GM04503 (cell line): ENCODE data around the gene YARS1.
A peak's percentile ranks its signal among the peaks of the same experiment; 100 is the strongest.
"Not testable (repeated sequence)": the region's sequence is repeated elsewhere in the genome, so short reads cannot be mapped to it uniquely, and the experiment has no call there.

Source experiments
- DNase-seq: peaks from one replicate; pipeline ENCODE4 v3.0.0-alpha.2; 2012; ENCODE audit warnings: low read depth

YARS1 gene

DNA sequence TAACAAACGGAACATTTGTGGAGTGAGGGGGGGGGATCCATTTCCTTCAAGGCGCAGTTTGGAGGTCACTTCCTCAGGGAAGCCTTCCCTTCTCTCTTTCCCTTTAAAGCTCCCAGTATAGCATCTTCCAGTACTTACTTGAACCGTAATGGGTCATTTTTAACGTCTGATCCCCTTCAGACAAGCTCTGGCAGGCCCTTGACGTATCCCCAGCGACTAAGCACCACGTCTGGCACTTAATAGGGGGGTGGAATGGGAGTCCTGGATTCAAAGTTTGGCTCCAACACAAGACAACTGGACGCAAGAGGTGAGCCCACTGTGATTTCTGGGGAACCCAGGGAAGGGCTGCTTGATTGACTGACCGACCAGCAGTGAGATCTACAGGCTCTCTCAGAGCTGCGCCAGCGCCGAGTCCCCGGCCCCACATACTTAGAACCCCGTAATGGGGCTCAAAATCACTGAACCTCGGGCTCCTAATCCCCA lies 441 bp downstream of the YARS1 start:
- DNase-seq = no peak

DNA sequence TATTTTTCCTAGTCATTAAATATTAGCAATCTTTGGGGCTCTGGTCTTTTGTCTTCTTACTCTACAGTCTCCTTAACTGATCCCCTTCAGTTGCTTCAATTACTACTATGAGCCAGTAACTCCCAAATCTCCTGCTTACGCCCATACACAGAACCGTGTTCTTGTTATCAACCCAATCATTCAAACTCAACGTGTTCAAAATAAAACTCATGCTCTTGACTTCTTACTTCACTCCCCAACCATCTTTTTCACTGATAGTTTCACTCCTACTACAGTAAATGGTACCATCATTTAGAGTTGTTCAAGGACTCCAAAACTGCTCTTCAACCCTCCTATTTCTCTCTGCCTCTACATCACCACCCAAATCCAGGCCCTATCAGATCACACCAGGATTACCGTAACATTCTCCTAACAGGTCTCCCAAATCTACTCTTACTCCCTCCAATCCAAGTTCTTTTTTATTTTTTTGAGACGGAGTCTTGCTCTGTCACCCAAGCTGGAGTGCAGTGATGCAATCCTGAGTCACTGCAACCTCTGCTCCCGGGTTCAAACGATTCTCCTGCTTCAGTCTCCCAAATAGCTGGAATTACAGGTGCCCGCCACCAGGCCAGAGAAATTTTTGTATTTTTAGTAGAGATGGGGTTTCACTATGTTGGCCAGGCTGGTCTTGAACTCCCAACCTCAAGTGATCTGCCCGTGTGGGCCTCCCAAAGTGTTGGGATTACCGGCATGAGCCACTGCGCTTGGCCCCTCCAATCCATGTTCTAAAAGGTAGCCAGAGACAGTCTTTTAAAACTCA lies 3.0 kb downstream of the YARS1 start:
- DNase-seq = no peak

DNA sequence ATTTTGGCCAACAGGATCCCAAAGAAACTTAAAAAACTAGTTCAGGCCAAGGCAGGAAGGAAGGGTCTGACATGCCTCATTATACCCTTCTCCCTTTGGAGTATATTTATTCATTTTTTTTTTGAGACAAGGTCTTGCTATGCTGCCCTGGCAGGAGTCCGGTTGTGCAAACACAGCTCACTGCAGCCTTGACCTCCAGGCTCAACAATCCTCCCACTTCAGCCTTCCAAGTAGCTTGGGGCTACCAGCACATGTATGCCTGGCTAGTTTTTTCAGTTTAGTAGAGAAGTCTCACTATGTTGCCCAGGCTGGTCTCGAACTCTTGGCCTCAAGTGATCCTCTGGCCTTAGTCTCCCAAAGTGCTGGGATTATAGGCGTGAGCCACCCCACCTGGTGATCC lies 5.2 kb downstream of the YARS1 start:
- DNase-seq = no peak

DNA sequence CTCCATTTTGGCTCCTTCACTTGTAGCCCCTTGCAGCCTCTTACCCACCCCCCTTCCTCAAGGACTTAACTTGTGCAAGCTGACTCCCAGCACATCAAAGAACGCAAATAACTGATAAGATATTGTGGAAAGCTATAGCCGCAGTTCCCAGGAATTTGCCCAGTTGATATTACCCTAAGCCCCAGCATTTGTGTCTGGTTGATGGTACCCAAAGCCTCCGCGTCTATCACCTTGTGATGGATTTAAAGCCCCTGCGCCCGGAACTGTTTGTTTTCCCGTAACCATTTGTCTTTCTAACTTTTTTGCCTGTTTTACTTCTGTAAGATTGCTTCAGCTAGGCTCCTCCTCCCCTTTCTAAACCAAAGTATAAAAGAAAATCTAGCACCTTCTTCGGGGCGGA lies 5.9 kb downstream of the YARS1 start:
- no peak for DNase-seq

DNA sequence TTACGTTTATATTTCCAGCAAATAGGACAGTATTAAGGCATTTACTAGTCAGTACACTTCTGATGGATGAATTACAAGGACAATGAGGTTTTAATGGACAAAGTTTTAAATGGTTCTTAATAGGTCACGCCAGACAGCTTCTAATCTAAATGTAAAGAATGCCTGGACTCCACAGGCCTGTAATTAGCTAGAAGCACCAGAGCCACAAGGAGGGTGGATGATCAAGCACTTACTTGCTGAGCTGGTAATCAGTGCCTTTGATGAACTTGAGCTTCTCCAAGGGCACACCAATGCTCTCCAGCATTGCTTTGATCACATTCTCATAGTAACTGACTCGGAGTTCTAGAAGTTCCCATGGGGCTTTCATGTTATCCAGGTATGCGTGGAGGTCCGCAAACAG lies 6.8 kb downstream of the YARS1 start:
- no peak for DNase-seq

DNA sequence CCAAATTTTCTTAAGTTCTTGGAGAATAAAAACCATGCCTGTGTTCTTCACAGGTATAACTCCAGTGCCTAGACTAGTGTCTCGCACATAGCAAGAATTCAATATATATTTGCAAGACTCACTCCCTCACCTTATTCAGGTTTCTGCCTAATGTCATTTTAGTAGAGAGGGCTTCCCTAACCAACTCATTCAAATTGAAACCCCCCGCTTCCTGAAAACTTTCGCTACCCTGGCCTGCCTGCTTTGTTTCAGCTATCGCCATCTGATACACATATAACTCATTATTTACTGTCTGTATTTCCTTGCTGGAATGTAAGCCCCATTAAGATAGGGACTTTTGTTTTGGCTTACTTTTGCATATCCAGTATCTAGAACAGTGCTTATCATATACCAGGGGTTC lies 8.6 kb downstream of the YARS1 start:
- DNase-seq = no peak

DNA sequence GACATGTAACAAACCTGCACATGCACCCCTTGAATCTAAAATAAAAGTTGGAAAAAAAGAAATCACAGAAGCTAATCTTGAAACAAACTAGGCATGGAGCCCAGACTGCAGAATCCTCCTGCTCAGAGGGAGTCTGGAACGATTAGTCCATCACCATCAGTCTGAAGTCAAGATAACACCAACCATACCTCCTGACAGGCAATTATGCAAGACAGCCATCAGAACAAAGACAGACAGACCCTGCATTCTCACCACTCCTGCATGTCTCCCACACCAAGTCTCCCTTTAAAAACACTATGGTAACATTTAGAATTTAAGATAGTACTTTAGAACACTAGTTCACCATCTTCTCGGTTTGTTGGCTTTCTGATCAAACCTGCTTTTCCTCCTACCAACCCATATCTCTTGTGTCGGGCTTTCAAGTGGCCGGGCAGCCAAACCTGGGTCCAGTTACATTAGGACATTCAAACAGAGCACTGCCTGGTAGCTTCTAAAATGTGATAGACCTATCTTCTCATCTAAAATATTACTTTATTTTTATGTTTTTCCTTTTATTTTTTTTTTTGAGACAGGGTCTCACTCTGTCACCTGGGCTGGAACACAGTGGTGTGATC lies 10.1 kb downstream of the YARS1 start:
- no peak for DNase-seq

DNA sequence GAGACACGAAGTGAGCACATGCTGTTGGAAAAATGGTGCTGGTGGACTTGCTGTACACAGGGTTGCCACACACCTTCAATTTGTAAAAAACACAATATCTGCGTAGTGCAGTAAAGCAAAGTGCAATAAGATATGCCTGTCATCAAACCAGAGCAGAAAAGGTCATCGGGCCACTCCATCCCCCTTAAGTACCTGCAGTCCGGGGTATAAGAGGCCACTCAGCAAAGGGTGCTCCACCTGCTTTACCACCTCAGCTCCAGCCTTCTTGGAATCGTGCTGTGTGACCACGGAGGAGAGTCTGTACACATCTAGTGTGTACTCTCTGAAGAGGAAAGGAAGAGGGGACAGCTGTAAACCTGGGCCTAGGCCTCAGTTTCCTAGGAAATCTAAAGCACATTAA lies 10.9 kb downstream of the YARS1 start:
- DNase-seq = no peak

DNA sequence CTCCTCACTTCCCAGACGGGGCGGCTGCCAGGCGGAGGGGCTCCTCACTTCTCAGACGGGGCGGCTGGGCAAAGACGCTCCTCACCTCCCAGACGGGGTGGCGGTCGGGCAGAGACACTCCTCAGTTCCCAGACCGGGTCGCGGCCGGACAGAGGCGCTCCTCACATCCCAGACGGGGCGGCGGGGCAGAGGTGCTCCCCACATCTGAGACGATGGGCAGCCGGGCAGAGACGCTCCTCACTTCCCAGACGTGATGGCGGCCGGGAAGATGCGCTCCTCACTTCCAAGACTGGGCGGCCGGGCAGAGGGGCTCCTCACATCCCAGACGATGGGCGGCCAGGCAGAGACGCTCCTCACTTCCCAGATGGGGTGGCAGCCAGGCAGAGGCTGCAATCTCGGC lies 12.7 kb downstream of the YARS1 start:
- DNase-seq = not testable (repeated sequence)

DNA sequence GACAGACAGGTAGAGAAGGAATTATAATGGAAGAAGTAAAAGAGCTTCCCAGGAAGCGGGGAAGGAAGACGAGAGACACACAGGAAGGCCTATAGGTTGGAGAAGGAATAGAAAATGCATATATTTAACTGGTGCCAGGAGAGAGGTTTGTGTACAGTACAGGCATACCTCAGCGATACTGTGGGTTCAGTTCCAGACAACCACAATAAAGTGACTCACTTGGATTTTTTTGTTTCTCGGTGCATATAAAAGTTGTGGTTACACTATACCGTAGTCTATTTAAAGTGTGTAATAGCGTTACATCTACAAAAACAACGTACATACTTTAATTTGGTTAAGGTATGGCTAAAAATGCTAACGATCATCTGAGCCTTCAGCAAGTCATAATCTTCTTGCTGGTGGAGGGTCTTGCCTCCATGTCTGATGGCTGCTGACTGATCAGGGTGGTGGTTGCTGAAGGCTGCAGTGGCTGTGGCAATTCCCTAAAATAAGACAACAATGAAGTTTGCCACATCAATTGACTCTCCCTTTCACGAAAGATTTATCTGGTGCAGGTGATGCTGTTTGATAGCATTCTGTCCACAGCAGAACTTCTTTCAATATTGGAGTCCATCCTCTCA lies 16.0 kb downstream of the YARS1 start:
- no peak for DNase-seq

DNA sequence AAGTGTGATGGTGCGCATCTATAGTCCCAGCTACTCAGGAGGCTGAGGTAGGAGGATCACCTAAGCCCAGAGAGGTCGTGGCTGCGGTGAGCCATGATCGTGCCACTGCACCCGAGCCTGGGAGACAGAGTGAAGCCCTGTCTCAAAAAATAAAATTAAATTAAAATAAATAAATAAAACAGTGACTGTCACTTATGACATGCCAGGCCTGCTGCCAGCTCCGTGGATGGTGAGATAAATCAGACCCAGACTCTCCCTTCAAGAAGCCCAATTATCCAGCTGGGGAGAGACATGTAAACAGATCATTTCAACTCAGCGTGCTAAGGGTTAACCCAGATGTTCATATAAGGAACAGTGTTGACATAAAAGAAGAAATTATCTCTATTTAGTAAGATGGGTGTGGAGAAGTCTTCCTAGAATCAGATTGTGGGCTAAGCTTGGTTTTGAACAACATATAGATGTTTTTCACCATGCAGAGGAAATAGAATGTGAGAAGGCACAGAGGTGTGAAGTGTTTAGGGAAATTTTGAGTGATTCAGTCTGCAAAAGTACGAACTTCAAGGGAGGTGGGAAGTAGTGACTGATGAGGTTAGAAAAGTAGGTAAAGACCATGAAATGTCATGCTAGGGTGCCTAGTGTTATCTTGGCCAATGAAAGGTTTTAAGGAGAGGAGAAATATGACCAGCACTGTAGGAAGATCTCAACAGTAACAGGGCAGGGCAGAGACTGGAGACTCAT lies 18.3 kb downstream of the YARS1 start:
- no peak for DNase-seq

DNA sequence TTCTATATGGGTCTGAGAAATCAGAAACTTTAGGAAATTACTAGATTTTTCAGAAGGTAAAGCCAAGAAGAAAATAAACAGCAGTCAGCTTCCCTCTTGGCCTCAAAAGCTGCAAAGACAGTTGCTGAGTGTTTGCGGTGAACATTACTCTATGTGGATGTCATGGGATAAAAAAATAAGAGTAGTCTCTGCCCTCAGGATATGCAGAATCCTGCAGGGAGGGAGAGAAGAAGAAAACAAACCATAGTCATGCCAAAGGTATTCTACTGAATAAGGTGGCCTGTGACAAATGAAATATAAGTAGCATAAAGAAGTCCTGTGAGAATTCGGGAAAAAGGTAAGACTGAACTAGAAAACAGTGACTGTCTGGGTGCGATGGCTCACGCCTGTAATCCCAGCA lies 19.0 kb downstream of the YARS1 start:
- no peak for DNase-seq

DNA sequence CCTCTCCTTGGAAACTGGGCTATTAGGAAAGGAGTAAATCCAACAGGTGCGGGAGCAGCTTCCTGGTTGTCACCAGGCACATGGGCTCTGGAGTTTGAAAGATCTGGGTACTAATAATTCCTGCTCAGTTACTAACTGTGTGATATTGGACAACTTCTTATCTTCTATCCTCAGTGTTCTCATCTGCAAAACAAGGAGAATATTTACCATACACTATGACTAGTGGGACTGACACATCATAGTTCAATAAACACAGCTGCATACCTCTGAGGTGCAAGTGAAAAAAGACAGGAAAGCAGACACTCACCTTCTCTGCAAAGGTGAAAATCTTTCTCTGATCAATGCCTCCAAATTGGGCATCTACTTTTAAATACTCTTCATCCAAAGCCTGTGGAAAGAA lies 19.7 kb downstream of the YARS1 start:
- no peak for DNase-seq

DNA sequence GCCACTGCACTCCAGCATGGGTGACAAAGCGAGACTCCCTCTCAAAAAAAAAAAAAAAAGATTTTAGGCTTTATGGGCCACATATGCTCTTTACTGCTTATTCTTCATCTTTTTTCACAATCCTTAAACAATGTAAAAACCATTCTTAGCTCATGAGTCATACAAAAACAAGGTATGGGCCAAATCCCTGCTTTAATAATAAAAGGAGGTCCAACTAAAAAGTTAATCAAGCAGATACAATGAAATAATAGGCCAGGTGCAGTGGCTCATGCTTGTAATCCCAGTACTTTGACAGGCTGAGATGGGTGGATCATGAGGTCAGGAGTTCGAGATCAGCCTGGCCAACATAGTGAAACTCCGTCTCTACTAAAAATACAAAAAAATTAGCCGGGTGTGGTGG lies 21.4 kb downstream of the YARS1 start:
- not testable (repeated sequence) for DNase-seq

DNA sequence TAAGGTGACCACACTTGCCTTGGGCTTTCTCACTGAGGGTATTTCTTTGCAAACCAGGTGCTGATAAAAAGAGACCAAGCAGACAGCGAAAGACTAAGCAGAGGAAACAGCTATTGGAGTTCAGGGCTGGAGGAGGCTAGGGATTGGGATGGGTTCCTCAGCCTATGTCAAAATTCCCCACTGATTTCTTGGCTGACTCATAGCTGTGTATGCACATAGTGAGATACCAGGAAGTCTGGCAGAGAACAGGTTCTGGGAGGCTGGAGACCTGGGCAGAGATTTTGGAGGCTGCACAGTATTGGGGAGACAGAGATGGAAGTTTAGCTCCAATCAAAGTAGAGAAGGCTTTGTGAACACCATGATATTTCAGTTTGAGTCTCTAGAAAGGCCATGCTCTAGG lies 25.3 kb downstream of the YARS1 start:
- no peak for DNase-seq

DNA sequence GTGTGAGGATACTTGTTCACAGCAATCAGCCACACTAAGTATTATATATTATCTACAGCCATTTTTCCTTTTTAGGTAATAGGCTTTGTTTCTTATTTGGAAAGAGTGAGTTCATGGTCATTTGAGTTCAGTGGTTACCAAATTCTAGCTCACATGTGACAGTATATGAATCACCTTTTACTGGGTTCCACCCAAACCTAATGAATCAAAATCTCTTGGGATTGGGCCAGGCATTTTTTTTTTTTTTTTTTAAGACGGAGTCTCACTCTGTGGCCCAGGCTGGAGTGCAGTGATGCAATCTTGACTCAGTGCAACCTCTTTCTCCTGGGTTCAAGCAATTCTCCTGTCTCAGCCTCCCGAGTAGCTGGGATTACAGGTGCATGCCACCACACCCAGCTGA lies 27.8 kb downstream of the YARS1 start:
- peak; percentile 70 for DNase-seq

DNA sequence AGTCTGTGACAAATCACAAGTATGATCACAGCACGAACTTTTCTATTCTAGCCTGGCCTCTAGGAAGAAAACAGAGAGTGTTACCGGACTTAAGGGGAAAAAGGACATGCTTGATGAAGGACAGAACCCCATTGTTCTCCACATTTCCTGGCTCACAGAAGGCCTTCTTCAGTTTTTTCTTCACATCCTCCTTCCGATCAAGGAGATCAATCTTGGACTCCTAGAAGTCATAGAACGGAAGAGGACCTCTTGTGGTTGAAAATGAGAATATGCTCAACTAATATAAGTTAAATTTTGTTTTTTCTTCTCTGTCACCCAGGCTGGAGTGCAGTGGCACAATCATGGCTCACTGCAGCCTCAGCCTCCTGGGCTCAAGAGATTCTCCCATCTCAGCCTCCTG lies 30.3 kb downstream of the YARS1 start:
- no peak for DNase-seq

DNA sequence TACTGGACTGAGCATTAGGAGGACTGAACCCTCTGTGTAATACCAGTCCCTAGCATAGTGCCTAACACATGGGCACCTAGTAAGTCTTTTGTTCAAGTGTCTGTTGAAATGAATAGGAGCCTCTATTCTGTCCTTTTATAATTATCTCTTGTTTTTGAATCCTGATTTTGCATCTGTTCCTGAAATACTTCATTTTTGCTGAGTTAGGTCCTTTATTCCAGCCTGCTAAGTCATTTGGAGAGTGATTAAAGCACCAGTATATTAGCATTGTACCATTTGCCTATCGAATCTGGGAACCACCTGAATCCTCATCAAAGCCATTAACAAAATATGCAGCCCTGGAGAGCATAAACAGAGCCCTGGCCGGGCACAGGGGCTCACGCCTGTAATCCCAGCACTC lies 32.3 kb downstream of the YARS1 start:
- DNase-seq = no peak

DNA sequence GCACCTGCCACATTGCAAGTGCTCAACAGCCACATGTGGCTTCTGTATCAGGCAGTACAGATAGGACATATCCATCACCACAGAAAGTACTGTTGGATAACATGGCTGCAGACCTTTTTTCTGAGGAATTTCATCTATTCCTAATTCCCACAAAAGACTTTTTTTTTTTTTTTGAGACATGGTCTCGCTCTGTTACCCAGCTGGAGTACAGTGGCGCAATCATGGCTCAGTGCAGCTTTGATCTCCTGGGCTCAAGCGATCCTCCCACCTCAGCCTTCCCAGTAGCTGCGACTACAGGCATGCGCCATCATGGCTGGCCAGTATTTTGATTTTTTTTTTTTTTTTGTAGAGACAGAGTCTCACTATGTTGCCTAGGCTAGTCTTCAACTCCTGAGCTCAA lies 33.3 kb downstream of the YARS1 start:
- no peak for DNase-seq

DNA sequence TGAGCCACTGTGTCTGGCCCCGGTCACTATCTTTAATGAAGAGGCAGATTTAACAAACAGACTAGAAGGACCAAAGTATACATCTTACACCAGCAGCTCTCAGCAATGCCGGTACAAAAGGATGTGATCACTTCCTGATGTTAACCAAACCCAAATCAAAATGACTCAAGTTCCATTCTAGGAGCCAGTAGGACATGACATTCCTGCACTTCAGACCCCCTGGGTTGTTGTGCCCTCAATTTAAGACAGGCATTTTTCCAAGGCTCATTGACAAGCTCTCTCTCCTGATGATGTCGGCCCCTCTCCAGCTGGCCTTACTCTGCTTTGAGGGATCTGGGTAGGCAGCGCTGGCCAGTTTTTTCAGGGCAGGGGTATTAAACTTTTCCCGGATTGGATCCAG lies 35.1 kb downstream of the YARS1 start:
- no peak for DNase-seq

DNA sequence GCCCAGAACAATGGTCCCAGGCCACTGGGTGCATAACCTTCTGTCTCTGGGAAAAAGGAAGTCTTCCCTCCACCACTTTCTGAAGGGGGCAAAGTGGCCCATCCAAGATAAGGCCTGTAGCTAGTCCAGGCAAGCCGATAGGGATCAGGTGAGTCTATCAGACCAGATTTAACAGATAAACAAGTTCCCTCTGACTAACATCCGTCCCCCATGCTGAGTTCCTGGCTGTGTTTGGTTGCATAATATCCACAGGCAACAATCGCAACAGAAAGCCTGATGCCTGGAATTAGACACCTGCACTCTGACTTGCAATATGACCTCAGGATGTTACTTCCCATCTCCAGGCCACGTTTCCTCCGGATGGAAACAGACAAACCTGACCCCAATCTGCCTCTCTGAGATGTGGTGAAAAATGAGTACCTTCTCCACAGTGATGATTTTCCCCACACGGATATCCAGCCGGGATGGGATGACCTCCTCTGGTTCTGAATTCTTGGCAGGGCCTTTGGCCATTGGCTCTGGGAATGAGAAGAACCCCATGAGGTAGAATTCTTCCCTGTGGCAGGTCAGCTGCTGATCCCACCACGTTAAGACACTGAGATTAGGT lies 36.4 kb downstream of the YARS1 start:
- DNase-seq = no peak

DNA sequence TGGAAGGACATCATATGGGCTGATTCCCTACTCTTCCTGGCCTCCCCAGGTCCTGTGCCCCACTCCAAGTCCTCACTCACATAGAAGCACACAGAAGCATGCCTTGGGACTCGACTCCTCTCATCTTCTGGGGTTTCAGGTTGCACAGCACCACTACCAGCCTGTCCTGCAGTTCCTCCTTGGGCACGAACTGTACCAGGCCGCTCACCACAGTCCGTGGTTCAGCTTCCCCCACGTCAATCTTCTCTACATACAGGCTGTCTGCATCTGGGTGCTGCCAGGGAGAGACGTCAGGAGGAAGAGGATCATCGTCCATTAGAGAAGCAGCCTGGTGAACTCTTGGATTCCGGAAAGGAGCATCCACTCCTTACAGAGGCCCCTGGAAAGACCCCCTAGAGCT lies 37.2 kb downstream of the YARS1 start:
- DNase-seq = no peak
